A549 (cell line): Measurements from ENCODE around the gene LRRFIP2.

Experiments used
- BHLHE40 ChIP-seq: IDR thresholded peaks from 2 replicates; pipeline ENCODE4 v1.6.1; 2012; ENCODE audit warnings: low read depth, low read length, inconsistent platforms
- CEBPB ChIP-seq, 2 experiments: fragments of >200 bp in 1 of 2; sonication (Bioruptor Twin) in 1 of 2; formaldehyde crosslinking in 1 of 2; IDR thresholded peaks; 2 replicates each; pipeline ENCODE4 v1.6.1; 2012 to 2016
- CHD2 ChIP-seq: fragments of 150-350 bp; IDR thresholded peaks from 2 replicates; pipeline ENCODE4 v1.6.1; 2014; ENCODE audit warnings: low read length; ENCODE audit not compliant: partially characterized antibody
- EP300 ChIP-seq, 2 experiments: fragments of >200 bp; sonication (Bioruptor Twin); formaldehyde crosslinking; IDR thresholded peaks; 2 replicates in 1 of 2; 3 replicates in 1 of 2; pipeline ENCODE4 v1.6.1; 2016 to 2017
- ESRRA ChIP-seq: fragments of 150-350 bp; IDR thresholded peaks from 2 replicates; pipeline ENCODE4 v1.6.1; 2014; ENCODE audit warnings: mild to moderate bottlenecking, low read length, borderline replicate concordance
- KDM1A ChIP-seq: fragments of 200-600 bp; sonication (generic); IDR thresholded peaks from 2 replicates; pipeline ENCODE4 v1.6.1; 2016; ENCODE audit warnings: low read depth, mild to moderate bottlenecking
- POLR2A ChIP-seq: IDR thresholded peaks from 2 replicates; pipeline ENCODE4 v1.6.1; 2012; ENCODE audit warnings: mild to moderate bottlenecking, low read length
- POLR2AphosphoS2 ChIP-seq: conservative IDR thresholded peaks from 2 replicates; pipeline ENCODE4 v1.6.1; 2012; ENCODE audit warnings: low read length, improper control_type of control experiment, inconsistent platforms
- RAD21 ChIP-seq, 2 experiments: fragments of >200 bp in 1 of 2; sonication (Bioruptor Twin) in 1 of 2; formaldehyde crosslinking in 1 of 2; IDR thresholded peaks in 1 of 2; conservative IDR thresholded peaks in 1 of 2; 2 replicates in 1 of 2; 3 replicates in 1 of 2; pipeline ENCODE4 v1.6.1; 2012 to 2018; ENCODE audit warnings: inconsistent platforms in 1 of 2
- RFX5 ChIP-seq: fragments of 450-650 bp; IDR thresholded peaks from 2 replicates; pipeline ENCODE4 v1.7.1; 2014; ENCODE audit warnings: antibody characterized with exemption, mild to moderate bottlenecking, moderate library complexity
- TF ChIP-seq, protein P1 (sequence below): fragments of >200 bp; sonication (Bioruptor Twin); formaldehyde crosslinking; IDR thresholded peaks from 3 replicates; pipeline ENCODE4 v1.5.1; 2016
- TF ChIP-seq, protein P2 (sequence below): fragments of 200-600 bp; sonication (generic); IDR thresholded peaks from 2 replicates; pipeline ENCODE4 v1.6.1; 2016; ENCODE audit warnings: antibody characterized with exemption, mild to moderate bottlenecking, moderate library complexity
- TF ChIP-seq, protein P3 (sequence below): IDR thresholded peaks from 2 replicates; pipeline ENCODE4 v1.6.1; 2012

DNA sequence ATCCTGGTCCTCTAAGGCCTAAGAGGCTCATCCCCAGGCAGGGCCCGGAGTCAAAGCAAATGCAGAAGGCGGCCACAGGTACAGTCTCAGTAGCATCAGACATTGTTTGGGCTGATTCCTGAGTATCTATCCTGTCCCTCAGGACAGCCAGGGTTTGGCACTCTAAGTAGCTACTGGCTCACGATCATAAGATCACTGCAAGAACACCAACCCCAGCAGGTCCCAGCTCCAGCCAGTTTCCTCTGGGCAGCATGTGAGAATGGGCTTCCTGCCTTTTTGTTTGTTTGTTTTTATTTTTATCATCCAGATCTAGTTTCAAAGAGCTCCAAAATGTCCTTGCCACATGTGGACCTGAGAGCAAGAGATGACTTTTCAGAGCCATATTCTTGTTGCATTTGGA is 32.7 kb downstream of the LRRFIP2 start:
- no peak for TF ChIP-seq RFX5
- TF ChIP-seq, protein P1, sequence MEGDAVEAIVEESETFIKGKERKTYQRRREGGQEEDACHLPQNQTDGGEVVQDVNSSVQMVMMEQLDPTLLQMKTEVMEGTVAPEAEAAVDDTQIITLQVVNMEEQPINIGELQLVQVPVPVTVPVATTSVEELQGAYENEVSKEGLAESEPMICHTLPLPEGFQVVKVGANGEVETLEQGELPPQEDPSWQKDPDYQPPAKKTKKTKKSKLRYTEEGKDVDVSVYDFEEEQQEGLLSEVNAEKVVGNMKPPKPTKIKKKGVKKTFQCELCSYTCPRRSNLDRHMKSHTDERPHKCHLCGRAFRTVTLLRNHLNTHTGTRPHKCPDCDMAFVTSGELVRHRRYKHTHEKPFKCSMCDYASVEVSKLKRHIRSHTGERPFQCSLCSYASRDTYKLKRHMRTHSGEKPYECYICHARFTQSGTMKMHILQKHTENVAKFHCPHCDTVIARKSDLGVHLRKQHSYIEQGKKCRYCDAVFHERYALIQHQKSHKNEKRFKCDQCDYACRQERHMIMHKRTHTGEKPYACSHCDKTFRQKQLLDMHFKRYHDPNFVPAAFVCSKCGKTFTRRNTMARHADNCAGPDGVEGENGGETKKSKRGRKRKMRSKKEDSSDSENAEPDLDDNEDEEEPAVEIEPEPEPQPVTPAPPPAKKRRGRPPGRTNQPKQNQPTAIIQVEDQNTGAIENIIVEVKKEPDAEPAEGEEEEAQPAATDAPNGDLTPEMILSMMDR, result no peak
- TF ChIP-seq, protein P2, sequence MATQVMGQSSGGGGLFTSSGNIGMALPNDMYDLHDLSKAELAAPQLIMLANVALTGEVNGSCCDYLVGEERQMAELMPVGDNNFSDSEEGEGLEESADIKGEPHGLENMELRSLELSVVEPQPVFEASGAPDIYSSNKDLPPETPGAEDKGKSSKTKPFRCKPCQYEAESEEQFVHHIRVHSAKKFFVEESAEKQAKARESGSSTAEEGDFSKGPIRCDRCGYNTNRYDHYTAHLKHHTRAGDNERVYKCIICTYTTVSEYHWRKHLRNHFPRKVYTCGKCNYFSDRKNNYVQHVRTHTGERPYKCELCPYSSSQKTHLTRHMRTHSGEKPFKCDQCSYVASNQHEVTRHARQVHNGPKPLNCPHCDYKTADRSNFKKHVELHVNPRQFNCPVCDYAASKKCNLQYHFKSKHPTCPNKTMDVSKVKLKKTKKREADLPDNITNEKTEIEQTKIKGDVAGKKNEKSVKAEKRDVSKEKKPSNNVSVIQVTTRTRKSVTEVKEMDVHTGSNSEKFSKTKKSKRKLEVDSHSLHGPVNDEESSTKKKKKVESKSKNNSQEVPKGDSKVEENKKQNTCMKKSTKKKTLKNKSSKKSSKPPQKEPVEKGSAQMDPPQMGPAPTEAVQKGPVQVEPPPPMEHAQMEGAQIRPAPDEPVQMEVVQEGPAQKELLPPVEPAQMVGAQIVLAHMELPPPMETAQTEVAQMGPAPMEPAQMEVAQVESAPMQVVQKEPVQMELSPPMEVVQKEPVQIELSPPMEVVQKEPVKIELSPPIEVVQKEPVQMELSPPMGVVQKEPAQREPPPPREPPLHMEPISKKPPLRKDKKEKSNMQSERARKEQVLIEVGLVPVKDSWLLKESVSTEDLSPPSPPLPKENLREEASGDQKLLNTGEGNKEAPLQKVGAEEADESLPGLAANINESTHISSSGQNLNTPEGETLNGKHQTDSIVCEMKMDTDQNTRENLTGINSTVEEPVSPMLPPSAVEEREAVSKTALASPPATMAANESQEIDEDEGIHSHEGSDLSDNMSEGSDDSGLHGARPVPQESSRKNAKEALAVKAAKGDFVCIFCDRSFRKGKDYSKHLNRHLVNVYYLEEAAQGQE, result no peak
- no peak for TF ChIP-seq POLR2AphosphoS2
- TF ChIP-seq BHLHE40, result no peak
- no peak for TF ChIP-seq EP300 (IDR thresholded peaks at IDR 0.05)
- TF ChIP-seq, protein P3, sequence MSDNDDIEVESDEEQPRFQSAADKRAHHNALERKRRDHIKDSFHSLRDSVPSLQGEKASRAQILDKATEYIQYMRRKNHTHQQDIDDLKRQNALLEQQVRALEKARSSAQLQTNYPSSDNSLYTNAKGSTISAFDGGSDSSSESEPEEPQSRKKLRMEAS, result no peak
- TF ChIP-seq ESRRA, result no peak
- no peak for TF ChIP-seq KDM1A
- TF ChIP-seq POLR2A, result no peak
- no peak for TF ChIP-seq RAD21 (conservative IDR thresholded peaks at IDR 0.05 in 1 of 2, IDR thresholded peaks at IDR 0.05 in 1 of 2)
- no peak for TF ChIP-seq CHD2
- TF ChIP-seq CEBPB (IDR thresholded peaks at IDR 0.05), result no peak
